NT2/D1 (cell line): ENCODE results near the gene STXBP1.

Source experiments
- DNase-seq: peaks from one replicate; pipeline ENCODE4 v3.0.0-alpha.2; 2011; ENCODE audit warnings: low read depth, low spot score
- H3K27me3 ChIP-seq: 2 replicates; pipeline ENCODE4 v1.6.0; 2011; ENCODE audit warnings: mild to moderate bottlenecking; ENCODE audit not compliant: insufficient read length, insufficient read depth
- H3K36me3 ChIP-seq: 2 replicates; pipeline ENCODE4 v1.6.1; 2011; ENCODE audit warnings: mild to moderate bottlenecking, low read length, mixed read lengths; ENCODE audit not compliant: insufficient read depth, insufficient read length
- H3K4me1 ChIP-seq: 2 replicates; pipeline ENCODE4 v1.5.1; 2011; ENCODE audit not compliant: insufficient read depth, insufficient read length
- H3K4me3 ChIP-seq: 2 replicates; pipeline ENCODE4 v1.5.1; 2011; ENCODE audit warnings: low read depth; ENCODE audit not compliant: insufficient read length
- H3K9ac ChIP-seq: 2 replicates; pipeline ENCODE4 v1.6.0; 2011; ENCODE audit warnings: low read depth; ENCODE audit not compliant: insufficient read length
- H3K9me3 ChIP-seq: 2 replicates; pipeline ENCODE4 v1.5.1; 2011; ENCODE audit warnings: mild to moderate bottlenecking, low read length; ENCODE audit not compliant: insufficient read depth
- SUZ12 ChIP-seq: IDR thresholded peaks from 2 replicates; pipeline ENCODE4 v1.6.1; 2011; ENCODE audit not compliant: insufficient read length, insufficient read depth; ENCODE audit errors: extremely low read depth
- YY1 ChIP-seq: IDR thresholded peaks from 2 replicates; pipeline ENCODE4 v1.6.1; 2011; ENCODE audit not compliant: insufficient read length, insufficient read depth
- ZNF274 ChIP-seq: IDR thresholded peaks from 2 replicates; pipeline ENCODE4 v1.6.1; 2011; ENCODE audit warnings: mild to moderate bottlenecking, low read depth, low read length

Gene STXBP1

DNA sequence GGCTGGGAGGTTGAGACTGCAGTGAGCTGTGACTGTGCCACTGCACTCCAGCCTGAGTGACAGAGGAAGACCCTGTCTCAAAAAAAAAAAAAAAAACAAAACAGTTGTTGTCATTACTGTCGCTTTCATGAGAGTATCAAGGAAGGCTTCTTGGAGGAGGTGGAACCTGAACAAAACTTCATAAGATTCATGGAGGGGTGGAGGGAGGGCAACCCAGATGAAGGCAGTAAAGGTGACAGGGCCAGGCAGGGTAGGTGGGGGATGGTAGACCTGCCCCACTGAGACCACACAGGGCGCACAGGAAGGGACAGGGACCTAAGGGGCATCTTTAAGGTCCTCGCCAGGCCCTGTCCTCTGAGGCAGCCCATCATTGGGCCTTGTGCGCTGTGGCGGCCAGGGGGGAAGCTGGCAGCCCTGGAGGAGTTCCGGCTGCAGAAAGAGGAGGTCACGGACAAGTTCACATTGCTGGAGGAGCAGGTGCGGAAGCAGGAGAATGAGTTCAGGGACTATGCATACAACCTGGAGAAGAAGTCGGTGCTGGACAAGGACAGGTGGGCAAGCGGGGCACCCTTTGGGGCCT, 98.2 kb downstream of the STXBP1 start:
- H3K4me3 ChIP-seq, result no peak overlapping the region
- peaks cover 15% of the 10 kb centered on the region for H3K27me3 ChIP-seq
- no peaks in the 10 kb centered on the region for H3K36me3 ChIP-seq
- peaks cover 5% of the 10 kb centered on the region; the same call in 1 of the 2 replicates for H3K9me3 ChIP-seq
- H3K9ac ChIP-seq, result no peak overlapping the region
- TF ChIP-seq SUZ12, result no peak
- TF ChIP-seq ZNF274, result no peak
- no peak for TF ChIP-seq YY1
- DNase-seq, result no peak
- peaks cover 13% of the 10 kb centered on the region for H3K4me1 ChIP-seq

DNA sequence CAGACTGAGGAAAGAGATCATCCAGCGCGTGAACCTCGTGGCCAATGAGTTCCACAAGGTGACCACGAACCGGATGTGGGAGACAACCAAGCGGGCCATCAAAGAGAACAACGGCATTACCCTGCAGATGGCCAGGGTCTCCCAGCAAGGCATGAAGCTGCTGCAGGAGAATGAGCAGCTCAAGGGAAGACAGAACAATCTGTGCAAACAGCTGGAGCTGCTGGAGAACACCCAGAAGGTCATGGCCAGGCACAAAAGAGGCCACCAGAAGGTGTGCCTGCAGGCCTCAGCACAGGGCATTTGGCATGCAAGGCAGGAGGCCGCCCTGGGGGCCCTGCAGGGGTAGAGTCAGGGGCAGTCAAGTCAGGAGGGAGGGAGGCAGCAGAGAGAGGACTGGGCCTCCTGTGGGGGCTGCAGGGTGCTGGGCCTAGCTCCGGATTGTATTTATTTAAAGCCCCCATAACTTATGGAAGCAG, 99.2 kb downstream of the STXBP1 start:
- Histone ChIP-seq H3K4me1 (peaks cover 10% of the 10 kb centered on the region), H3K9me3 (peaks cover 5% of the 10 kb centered on the region; the same call in 1 of the 2 replicates), H3K36me3 (no peaks in the 10 kb centered on the region), H3K9ac (no peak overlapping the region), H3K4me3 (no peak overlapping the region), H3K27me3 (peaks cover 16% of the 10 kb centered on the region)
- TF ChIP-seq ZNF274 (no peak), YY1 (no peak), SUZ12 (no peak)
- no peak for DNase-seq

DNA sequence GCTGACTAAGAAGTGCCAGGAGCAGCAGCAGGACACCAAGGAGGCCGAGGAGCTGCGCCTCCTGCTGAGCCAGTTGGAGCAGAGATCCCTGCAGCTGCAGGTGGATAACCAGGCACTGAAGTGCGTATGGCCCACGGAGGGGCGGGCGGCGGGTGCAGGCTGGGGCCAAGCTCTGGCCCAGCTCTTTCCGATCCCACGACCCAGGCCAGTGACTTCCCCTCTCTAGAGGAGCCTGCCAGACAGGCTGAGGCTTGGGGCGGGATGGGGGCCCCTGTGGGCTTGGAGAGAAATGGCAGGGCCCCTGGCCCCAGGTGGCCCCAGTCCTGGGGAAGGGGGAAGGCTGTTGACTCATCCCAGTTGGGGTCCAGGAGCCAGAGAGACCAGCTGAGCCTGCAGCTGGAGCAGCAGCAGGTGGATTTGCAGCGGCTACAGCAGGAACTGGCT, 99.8 kb downstream of the STXBP1 start:
- H3K27me3 ChIP-seq, result peaks cover 16% of the 10 kb centered on the region
- peaks cover 5% of the 10 kb centered on the region; the same call in 1 of the 2 replicates for H3K9me3 ChIP-seq
- no peak overlapping the region for H3K4me3 ChIP-seq
- no peaks in the 10 kb centered on the region for H3K36me3 ChIP-seq
- DNase-seq, result no peak
- no peak for TF ChIP-seq ZNF274
- no peak for TF ChIP-seq YY1
- no peak for TF ChIP-seq SUZ12
- peak overlapping the region; percentile 45 for H3K9ac ChIP-seq
- H3K4me1 ChIP-seq, result peaks cover 11% of the 10 kb centered on the region

DNA sequence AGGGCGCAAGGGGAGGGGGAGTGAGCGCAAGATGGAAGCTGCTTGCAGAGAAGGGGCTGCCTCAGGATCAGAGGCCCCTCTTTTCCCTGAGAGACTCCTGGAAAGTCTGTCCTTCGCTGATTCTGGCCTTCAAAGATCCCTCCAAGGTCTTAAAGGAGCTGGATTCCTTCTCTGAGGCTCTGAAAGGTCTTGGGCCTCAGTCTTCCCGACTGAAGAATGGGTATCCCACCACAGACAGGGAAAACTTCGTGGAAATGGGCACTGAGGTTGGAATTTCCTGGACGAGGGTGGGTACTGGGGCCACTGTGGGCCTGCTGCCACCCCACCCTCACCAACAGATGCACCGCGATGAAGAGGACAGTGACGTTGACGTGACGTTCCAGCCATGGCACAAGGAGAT, 100.3 kb downstream of the STXBP1 start:
- Histone ChIP-seq H3K9me3 (peaks cover 5% of the 10 kb centered on the region; the same call in 1 of the 2 replicates), H3K9ac (no peak overlapping the region), H3K27me3 (peaks cover 19% of the 10 kb centered on the region), H3K4me3 (no peak overlapping the region), H3K4me1 (peaks cover 11% of the 10 kb centered on the region), H3K36me3 (no peaks in the 10 kb centered on the region)
- no peak for DNase-seq
- TF ChIP-seq YY1, result no peak
- no peak for TF ChIP-seq SUZ12

DNA sequence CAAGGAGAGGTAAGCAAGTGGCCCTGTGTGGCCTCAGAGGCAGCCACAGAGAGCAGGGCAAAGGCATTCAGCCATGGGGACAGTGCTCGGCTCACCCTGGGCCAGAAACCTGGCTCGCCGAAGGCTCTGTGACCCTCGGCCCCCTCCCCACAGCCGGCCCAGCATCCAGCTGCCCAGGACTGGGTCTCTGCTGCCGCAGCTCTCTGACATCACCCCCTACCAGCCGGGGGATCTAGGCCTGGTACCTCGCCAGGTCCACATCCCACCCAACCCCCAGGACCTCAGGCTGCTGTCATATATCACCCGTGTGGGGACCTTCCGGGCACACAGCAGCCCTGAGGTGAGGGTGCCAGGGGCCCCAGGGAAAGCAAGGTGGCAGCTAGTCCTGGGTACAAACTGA, 100.8 kb downstream of the STXBP1 start:
- Histone ChIP-seq H3K4me3 (no peak overlapping the region), H3K9me3 (peaks cover 5% of the 10 kb centered on the region; the same call in 1 of the 2 replicates), H3K9ac (no peak overlapping the region), H3K36me3 (no peaks in the 10 kb centered on the region), H3K4me1 (peaks cover 11% of the 10 kb centered on the region), H3K27me3 (peaks cover 21% of the 10 kb centered on the region)
- TF ChIP-seq ZNF274 (no peak), YY1 (no peak), SUZ12 (no peak)
- DNase-seq, result no peak

DNA sequence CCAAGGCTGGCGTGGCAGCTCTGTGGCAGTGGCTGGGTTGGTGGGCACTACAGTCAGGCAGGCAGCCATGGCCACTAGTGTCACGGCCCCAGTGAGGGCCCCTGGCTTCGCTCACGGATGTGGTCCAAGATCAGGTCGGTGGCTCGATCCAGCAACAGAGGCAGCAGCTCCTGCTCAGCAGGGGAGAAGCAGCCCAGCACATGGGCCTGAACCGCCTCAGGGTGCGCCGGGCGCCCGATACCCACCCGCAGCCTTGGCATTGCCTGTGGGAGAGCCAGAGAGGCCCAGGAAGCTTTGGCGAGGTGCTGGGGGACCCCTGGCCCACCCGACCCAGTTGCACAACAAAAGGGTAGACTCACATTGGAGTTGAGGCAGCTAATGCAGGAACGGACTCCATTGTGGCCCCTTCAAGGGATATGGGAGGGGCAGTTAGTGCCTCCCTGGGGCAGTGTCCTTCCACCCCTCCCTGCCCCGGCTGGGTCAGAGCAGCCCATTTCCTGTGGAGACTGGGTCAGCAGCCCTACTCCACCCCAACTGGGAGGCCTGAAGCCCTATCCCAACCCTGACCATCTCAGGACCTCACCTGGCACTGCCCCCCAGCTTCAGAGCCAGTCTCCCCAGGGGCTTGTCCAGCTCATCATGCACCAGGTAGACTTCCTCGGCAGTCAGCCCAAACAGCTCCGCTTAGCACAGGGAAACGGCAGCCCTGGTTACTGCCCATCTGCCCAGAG, 102.1 kb downstream of the STXBP1 start:
- peak overlapping the region; percentile 10 for H3K4me3 ChIP-seq
- no peaks in the 10 kb centered on the region for H3K9me3 ChIP-seq
- TF ChIP-seq YY1 (no peak), SUZ12 (no peak), ZNF274 (no peak)
- DNase-seq, result no peak
- peaks cover 11% of the 10 kb centered on the region for H3K4me1 ChIP-seq
- H3K9ac ChIP-seq, result no peak overlapping the region
- peaks cover 21% of the 10 kb centered on the region for H3K27me3 ChIP-seq
- no peaks in the 10 kb centered on the region for H3K36me3 ChIP-seq

DNA sequence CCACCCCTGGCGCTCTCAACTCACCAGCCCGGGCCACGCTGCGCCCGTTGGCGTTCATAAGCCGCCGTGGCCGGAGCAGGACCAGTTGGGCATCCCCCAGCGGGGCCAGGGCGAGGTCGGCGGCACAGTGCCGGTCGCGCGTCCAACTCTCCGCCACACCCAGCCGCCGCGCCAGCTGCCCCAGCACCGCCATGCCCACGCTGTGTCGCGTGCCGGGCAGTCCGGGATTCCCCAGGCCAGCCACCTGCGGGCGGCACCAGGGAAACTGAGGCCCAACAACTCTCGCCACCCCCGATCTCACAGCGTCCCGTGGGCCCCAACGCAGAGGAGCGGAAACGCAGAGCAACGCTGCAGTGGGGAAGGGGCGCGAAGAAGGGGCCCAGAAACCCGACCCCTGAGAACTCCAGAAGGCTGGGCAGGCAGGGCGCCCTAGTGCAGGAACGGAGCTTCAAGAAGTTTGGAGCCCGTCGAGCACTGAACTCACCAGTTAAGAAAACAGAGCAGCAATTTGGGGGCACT, 102.9 kb downstream of the STXBP1 start:
- peaks cover 21% of the 10 kb centered on the region for H3K27me3 ChIP-seq
- no peaks in the 10 kb centered on the region for H3K9me3 ChIP-seq
- peak overlapping the region; percentile 81 for H3K9ac ChIP-seq
- H3K36me3 ChIP-seq, result no peaks in the 10 kb centered on the region
- H3K4me3 ChIP-seq, result peak overlapping the region; percentile 85
- TF ChIP-seq ZNF274, result no peak
- TF ChIP-seq SUZ12, result no peak
- no peak for TF ChIP-seq YY1
- no peak for DNase-seq
- peaks cover 15% of the 10 kb centered on the region for H3K4me1 ChIP-seq
